ENCODE data around the gene OR51F2. TPM values are rescaled to one million over a fixed set of nuclear protein-coding genes. Genes with fewer than 3 reads are reported as not detected.
"Not testable (repeated sequence)": the region's sequence is repeated elsewhere in the genome, so short reads cannot be mapped to it uniquely, and the experiment has no call there.

OR51F2 gene
- total and polyA plus RNA-seq, 8 donors, result not detected

DNA sequence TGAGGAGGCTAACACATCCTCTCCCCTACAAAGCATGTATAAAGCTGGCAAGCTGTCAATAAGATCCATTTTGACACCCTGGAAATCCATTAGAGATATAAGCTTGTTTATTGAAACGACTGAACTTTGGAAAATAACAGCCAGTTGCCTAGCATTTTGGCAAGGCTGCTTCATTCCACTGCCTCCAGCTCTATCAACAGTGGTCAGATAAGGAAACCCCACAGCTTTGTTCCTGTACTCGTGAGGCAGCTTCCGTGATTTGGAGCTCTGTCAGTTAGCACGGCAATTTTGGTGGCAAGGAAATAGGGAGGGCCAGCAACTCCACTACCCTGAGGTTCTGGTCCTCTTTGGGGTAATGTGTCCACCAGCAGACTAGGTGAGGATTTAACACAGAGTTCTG lies 29.9 kb downstream of the OR51F2 start:
- 1 to 6% methylated on average over 4 of the region's 4 CpGs for WGBS, 2 donors
- no peaks in the 10 kb centered on the region for H3K4me1 ChIP-seq
- H3K4me3 ChIP-seq, result no peak overlapping the region
- no peaks in the 10 kb centered on the region for H3K27me3 ChIP-seq
- FAIRE-seq, result no peak
- DNase-seq, result no peak
- H3K9me3 ChIP-seq, result no peaks in the 10 kb centered on the region
- ATAC-seq, result peak in 2 of 4 donors; percentile 64 to 65
- intact Hi-C loops (cut with DNase I), result no loop called here
- H3K27ac ChIP-seq, result no peak overlapping the region
- no peaks in the 10 kb centered on the region for H3K36me3 ChIP-seq
- TF ChIP-seq, protein P1, sequence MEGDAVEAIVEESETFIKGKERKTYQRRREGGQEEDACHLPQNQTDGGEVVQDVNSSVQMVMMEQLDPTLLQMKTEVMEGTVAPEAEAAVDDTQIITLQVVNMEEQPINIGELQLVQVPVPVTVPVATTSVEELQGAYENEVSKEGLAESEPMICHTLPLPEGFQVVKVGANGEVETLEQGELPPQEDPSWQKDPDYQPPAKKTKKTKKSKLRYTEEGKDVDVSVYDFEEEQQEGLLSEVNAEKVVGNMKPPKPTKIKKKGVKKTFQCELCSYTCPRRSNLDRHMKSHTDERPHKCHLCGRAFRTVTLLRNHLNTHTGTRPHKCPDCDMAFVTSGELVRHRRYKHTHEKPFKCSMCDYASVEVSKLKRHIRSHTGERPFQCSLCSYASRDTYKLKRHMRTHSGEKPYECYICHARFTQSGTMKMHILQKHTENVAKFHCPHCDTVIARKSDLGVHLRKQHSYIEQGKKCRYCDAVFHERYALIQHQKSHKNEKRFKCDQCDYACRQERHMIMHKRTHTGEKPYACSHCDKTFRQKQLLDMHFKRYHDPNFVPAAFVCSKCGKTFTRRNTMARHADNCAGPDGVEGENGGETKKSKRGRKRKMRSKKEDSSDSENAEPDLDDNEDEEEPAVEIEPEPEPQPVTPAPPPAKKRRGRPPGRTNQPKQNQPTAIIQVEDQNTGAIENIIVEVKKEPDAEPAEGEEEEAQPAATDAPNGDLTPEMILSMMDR (IDR thresholded peaks at IDR 0.05), result no peak

DNA sequence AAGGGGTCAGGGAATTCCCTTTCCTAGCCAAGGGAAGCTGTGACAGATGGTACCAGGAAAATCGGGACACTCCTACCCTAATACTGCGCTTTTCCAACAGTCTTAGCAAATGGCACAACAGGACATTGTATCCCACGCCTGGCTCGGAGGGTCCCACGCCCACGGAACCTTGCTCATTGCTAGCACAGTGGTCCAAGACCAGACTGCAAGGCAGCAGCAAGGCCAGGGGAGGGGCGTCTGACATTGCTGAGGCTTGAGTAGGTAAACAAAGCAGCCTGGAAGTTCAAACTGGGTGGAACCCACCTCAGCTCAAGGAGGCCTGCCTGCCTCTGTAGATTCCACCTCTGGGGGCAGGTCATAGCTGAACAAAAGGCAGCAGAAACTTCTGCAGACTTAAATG lies 33.2 kb downstream of the OR51F2 start:
- ATAC-seq; H3K4me3 ChIP-seq; H3K36me3 ChIP-seq; H3K9me3 ChIP-seq; FAIRE-seq; intact Hi-C loops (cut with DNase I); H3K27ac ChIP-seq; H3K4me1 ChIP-seq; DNase-seq; H3K27me3 ChIP-seq: not testable (repeated sequence)
- 79 to 89% methylated on average over 7 of the region's 7 CpGs for WGBS, 2 donors

DNA sequence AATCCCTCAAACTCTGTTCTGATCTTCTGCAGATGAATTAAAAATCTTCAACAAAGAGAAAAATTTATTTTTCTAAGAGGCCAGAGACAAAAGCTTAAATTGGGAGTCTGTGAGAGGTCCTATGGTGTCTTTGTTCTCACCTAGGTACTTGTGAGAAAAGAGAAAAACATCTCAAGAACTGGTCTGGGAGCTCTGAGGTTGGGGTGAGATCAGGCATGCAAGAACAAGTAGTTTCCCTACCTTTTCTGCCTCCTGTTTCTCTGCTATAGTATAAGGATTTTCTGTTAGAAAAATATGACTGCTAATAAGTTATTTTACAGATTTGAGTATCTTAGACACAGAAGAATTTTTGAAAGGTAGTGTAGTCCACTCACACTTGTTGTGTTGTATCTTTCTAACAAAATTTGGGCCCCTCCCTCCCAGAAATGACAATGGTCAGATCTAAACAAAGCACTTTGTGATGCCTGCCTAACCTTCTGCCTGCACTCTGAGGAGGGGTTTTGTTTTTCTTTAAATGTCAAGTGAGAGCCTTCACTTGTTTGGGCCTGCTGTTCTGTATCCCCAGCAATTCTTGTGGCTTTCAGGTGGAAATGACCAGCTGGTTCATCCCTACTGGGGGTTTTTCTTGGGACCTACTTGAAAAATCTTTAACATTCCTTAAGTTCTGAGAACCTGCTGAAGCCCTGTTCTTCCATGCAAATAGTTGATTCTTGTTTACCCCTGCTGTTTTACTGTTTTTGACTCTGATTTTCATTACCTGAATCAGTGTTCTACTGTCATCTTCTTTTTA lies 41.5 kb downstream of the OR51F2 start:
- Histone ChIP-seq H3K4me3 (no peak overlapping the region), H3K4me1 (no peaks in the 10 kb centered on the region), H3K9me3 (no peaks in the 10 kb centered on the region), H3K27me3 (no peaks in the 10 kb centered on the region), H3K36me3 (no peaks in the 10 kb centered on the region), H3K27ac (no peak overlapping the region)
- intact Hi-C loops (cut with DNase I), result no loop called here
- DNase-seq, result no peak
- ATAC-seq, result no peak
- TF ChIP-seq, protein P1 (IDR thresholded peaks at IDR 0.05), result no peak
- no peak for FAIRE-seq

DNA sequence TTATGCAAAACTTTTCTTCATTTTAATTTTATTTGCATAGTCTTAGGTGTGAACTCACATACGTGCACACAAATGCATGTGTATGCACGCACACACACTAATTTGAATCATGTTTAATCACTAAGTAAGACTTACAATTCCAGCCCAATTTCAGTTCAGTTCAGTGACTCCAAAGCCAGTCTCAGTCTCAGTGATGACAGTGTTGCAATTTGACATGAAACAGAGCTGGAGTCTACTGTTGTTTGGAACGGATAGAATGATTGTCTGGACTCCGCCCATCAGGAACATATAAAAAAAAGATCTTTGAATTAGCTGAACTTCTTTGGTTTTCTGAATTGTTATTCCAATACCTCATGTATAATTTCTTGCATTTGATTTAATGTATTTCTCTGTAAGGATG lies 42.8 kb downstream of the OR51F2 start:
- H3K27me3 ChIP-seq, result no peaks in the 10 kb centered on the region
- H3K4me3 ChIP-seq, result no peak overlapping the region
- no peaks in the 10 kb centered on the region for H3K36me3 ChIP-seq
- FAIRE-seq (no peak), DNase-seq (no peak), ATAC-seq (no peak)
- intact Hi-C loops (cut with DNase I), result no loop called here
- TF ChIP-seq, protein P1 (IDR thresholded peaks at IDR 0.05), result no peak
- H3K9me3 ChIP-seq, result no peaks in the 10 kb centered on the region
- H3K4me1 ChIP-seq, result no peaks in the 10 kb centered on the region
- no peak overlapping the region for H3K27ac ChIP-seq
- WGBS, 2 donors, result 84 to 86% methylated on average over 4 of the region's 4 CpGs

DNA sequence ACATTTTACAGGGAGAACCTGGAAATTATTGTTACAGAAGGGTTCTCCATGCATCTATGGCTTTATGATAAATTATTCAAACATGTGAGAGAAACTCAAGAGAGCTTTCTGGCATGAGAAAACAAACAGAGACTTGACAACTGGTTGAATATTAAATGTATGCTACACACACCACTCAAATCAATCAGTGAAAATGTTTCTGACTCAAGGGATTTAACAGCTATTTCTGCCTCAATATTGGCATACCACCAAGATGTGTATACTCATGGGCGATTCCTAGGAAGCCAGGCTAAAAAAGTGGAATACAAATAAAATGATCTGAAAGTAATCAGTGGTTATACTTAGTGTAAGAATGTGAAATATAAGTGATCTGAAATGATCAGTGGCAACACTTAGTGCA lies 44.7 kb downstream of the OR51F2 start:
- 9 to 11% methylated on average over 1 of the region's 1 CpG for WGBS, 2 donors
- intact Hi-C loops (cut with DNase I), result no loop called here
- TF ChIP-seq, protein P1 (IDR thresholded peaks at IDR 0.05), result no peak
- Histone ChIP-seq H3K36me3 (no peaks in the 10 kb centered on the region), H3K27ac (no peak overlapping the region), H3K4me1 (no peaks in the 10 kb centered on the region), H3K27me3 (no peaks in the 10 kb centered on the region), H3K9me3 (no peaks in the 10 kb centered on the region), H3K4me3 (no peak overlapping the region)
- FAIRE-seq, result no peak
- ATAC-seq, result no peak
- DNase-seq, result no peak

Other genes with a start within 250 kb of the OR51F2 start
- not detected for gene OR52I2, start 239.6 kb upstream of the OR51F2 start, total RNA-seq
- not detected for gene OR52I2, start 239.6 kb upstream of the OR51F2 start, polyA plus RNA-seq
- not detected for gene OR52I1, start 227.3 kb upstream of the OR51F2 start, total RNA-seq
- not detected for gene OR52I1, start 227.3 kb upstream of the OR51F2 start, polyA plus RNA-seq
- 10 to 100 TPM in 1 of 6 donors, 1 to 10 TPM in 5; 3.7 to 10.6 (median 6.5) TPM for gene TRIM68, start 213.1 kb upstream of the OR51F2 start, total RNA-seq
- gene TRIM68, start 213.1 kb upstream of the OR51F2 start, polyA plus RNA-seq, result 1 to 10 TPM; 4.4 to 5.9 TPM
- gene OR51D1, start 183.8 kb upstream of the OR51F2 start, total RNA-seq, result not detected
- gene OR51D1, start 183.8 kb upstream of the OR51F2 start, polyA plus RNA-seq, result not detected
- gene OR51E1, start 177.3 kb upstream of the OR51F2 start, total RNA-seq, result under 1 TPM in 2 of 6 donors, not detected in 4; 0.06 to 0.12 TPM
- under 1 TPM; 0.07 to 0.23 TPM for gene OR51E1, start 177.3 kb upstream of the OR51F2 start, polyA plus RNA-seq
- under 1 TPM in 1 of 6 donors, not detected in 5; 0.16 TPM for gene OR51E2, start 123.5 kb upstream of the OR51F2 start, total RNA-seq
- under 1 TPM in 1 of 2 donors, not detected in 1; 0.09 TPM for gene OR51E2, start 123.5 kb upstream of the OR51F2 start, polyA plus RNA-seq
- gene MMP26, start 116.5 kb upstream of the OR51F2 start, total RNA-seq, result not detected
- gene MMP26, start 116.5 kb upstream of the OR51F2 start, polyA plus RNA-seq, result under 1 TPM in 1 of 2 donors, not detected in 1; 0.16 TPM
- not detected for gene OR51F1, start 51.4 kb upstream of the OR51F2 start, total RNA-seq
- not detected for gene OR51F1, start 51.4 kb upstream of the OR51F2 start, polyA plus RNA-seq
- not detected for gene OR52R1, start 16.9 kb upstream of the OR51F2 start, total RNA-seq
- gene OR52R1, start 16.9 kb upstream of the OR51F2 start, polyA plus RNA-seq, result not detected
- not detected for gene OR51S1, start 27.9 kb downstream of the OR51F2 start, total RNA-seq
- not detected for gene OR51S1, start 27.9 kb downstream of the OR51F2 start, polyA plus RNA-seq
- gene OR51T1, start 60.6 kb downstream of the OR51F2 start, total RNA-seq, result not detected
- gene OR51T1, start 60.6 kb downstream of the OR51F2 start, polyA plus RNA-seq, result not detected
- gene OR51A7, start 82.5 kb downstream of the OR51F2 start, total RNA-seq, result not detected
- gene OR51A7, start 82.5 kb downstream of the OR51F2 start, polyA plus RNA-seq, result not detected
- gene OR51G2, start 98.0 kb downstream of the OR51F2 start, total RNA-seq, result not detected
- gene OR51G2, start 98.0 kb downstream of the OR51F2 start, polyA plus RNA-seq, result not detected
- gene OR51G1, start 103.0 kb downstream of the OR51F2 start, total RNA-seq, result not detected
- gene OR51G1, start 103.0 kb downstream of the OR51F2 start, polyA plus RNA-seq, result not detected
- not detected for gene OR51A4, start 126.3 kb downstream of the OR51F2 start, total RNA-seq
- not detected for gene OR51A4, start 126.3 kb downstream of the OR51F2 start, polyA plus RNA-seq
- not detected for gene OR51A2, start 134.4 kb downstream of the OR51F2 start, total RNA-seq
- gene OR51A2, start 134.4 kb downstream of the OR51F2 start, polyA plus RNA-seq, result not detected
- not detected for gene OR51L1, start 173.5 kb downstream of the OR51F2 start, total RNA-seq
- gene OR51L1, start 173.5 kb downstream of the OR51F2 start, polyA plus RNA-seq, result not detected
- gene OR52J3, start 225.2 kb downstream of the OR51F2 start, total RNA-seq, result not detected
- not detected for gene OR52J3, start 225.2 kb downstream of the OR51F2 start, polyA plus RNA-seq
- gene OR52E2, start 238.3 kb downstream of the OR51F2 start, total RNA-seq, result not detected
- not detected for gene OR52E2, start 238.3 kb downstream of the OR51F2 start, polyA plus RNA-seq
- gene OR52E1, start 248.3 kb downstream of the OR51F2 start, total RNA-seq, result not detected
- gene OR52E1, start 248.3 kb downstream of the OR51F2 start, polyA plus RNA-seq, result not detected

Data from pancreas (tissue), 10 donors.